ENCODE results near the gene DNAH8. TPM values are rescaled to one million over a fixed set of nuclear protein-coding genes. Genes with fewer than 3 reads are reported as not detected.

DNAH8 gene
- total RNA-seq, 1 experiment from 2014 or later = not detected

GRCh38 chr6:38797391-38797790 is 82.3 kb downstream of the DNAH8 start:
- Histone ChIP-seq H3K4me1 (replicated peaks; ENCODE audit: insufficient read depth) (peaks cover 7% of the 10 kb centered on the region; the same call in 1 of the 2 replicates), H3K79me2 (ENCODE audit: low read depth) (no peaks in the 10 kb centered on the region), H3K36me3 (ENCODE audit: low read depth) (no peaks in the 10 kb centered on the region), H3K9me3 (ENCODE audit: insufficient read depth, low read depth) (no peaks in the 10 kb centered on the region), H3K4me3 (no peak overlapping the region), H3K4me2 (no peak overlapping the region), H2AFZ (no peak overlapping the region), H4K20me1 (ENCODE audit: insufficient read depth) (no peaks in the 10 kb centered on the region), H3K9me2 (ENCODE audit: insufficient read depth) (no peaks in the 10 kb centered on the region), H3K27ac (no peak overlapping the region), H3K27me3 (ENCODE audit: insufficient read depth, low read depth) (no peaks in the 10 kb centered on the region), H3F3A (ENCODE audit: insufficient read depth, low read depth) (no peaks in the 10 kb centered on the region)
- POLR2A ChIA-PET (ENCODE audit: unreplicated experiment) = no interaction called here
- CTCF ChIA-PET = no interaction called here
- no peak for DNase-seq
- TF ChIP-seq EZH2 (IDR thresholded peaks at IDR 0.05; ENCODE audit: low read depth) (no peak), CTCF (conservative IDR thresholded peaks at IDR 0.05) (no peak)
- intact Hi-C loops (cut with micrococcal nuclease; ENCODE audit: unreplicated experiment) = no loop called here
- BruUV-seq (replicated peaks) = no TSS peak

DNA sequence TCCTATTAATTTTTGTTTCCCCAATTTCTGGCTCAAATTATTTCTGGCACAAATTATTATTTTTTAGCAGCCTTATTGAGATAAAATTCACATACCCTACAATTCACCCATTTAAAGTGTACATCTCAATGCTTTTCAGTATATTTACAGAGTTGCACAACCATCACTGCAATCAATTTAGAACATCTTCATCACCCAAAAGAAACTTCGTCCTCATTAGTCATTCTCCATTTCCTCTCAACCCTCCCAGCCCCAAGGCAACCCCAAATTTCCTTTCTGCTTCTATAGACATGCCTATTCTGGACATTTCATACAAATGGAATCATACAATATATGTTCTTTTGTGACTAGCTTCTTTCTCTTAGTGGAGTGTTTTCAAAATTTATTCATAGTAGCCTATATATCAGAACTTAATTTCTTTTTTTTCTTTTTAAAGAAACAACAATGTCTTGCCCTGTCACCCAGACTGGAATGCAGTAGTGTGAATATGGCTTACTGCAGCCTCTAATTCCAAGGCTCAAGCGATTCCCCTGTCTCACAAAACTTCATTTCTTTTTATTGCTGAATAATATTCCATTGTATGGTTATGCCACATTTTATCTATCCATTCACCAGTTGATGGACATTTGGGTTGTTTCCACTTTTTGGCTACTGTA is 84.5 kb downstream of the DNAH8 start:
- H3K4me3 ChIP-seq = no peak overlapping the region
- ChIA-PET POLR2A (ENCODE audit: unreplicated experiment) (no interaction called here), CTCF (no interaction called here)
- DNase-seq = no peak
- no peak overlapping the region for H3K4me2 ChIP-seq
- TF ChIP-seq CTCF (conservative IDR thresholded peaks at IDR 0.05) (no peak), EZH2 (IDR thresholded peaks at IDR 0.05; ENCODE audit: low read depth) (no peak)
- intact Hi-C loops (cut with micrococcal nuclease; ENCODE audit: unreplicated experiment) = no loop called here
- BruUV-seq (replicated peaks) = no TSS peak
- no peaks in the 10 kb centered on the region for H3K79me2 ChIP-seq (ENCODE audit: low read depth)
- no peaks in the 10 kb centered on the region for H3F3A ChIP-seq (ENCODE audit: insufficient read depth, low read depth)
- H3K4me1 ChIP-seq (replicated peaks; ENCODE audit: insufficient read depth) = no peaks in the 10 kb centered on the region
- H4K20me1 ChIP-seq (ENCODE audit: insufficient read depth) = no peaks in the 10 kb centered on the region
- H3K9me2 ChIP-seq (ENCODE audit: insufficient read depth) = no peaks in the 10 kb centered on the region
- H3K36me3 ChIP-seq (ENCODE audit: low read depth) = no peaks in the 10 kb centered on the region
- H2AFZ ChIP-seq = no peak overlapping the region
- no peaks in the 10 kb centered on the region for H3K9me3 ChIP-seq (ENCODE audit: insufficient read depth, low read depth)
- H3K27ac ChIP-seq = no peak overlapping the region
- H3K27me3 ChIP-seq (ENCODE audit: insufficient read depth, low read depth) = no peaks in the 10 kb centered on the region

DNA sequence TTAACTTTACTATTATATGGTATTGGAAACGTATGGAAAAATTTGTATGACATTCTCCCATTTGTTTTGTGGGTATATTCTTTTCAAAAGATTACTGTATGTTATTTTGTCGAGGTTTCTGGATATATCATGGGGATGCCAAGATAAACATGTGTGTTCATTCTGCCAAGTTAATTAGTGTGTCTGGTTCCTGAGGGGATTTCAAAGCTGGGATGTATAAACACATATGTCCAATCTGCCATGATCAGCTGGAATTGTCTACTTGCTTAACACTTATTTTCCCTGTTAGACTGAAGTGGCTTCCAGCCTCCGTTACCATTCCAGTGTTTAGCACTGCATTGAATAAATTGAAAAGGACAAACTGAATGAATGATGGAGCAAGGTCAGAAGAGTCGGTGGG is 86.2 kb downstream of the DNAH8 start:
- BruUV-seq (replicated peaks) = no TSS peak
- CTCF ChIA-PET = no interaction called here

More for the DNA sequence above, 86.2 kb downstream of the DNAH8 start:
- Histone ChIP-seq H3F3A (ENCODE audit: insufficient read depth, low read depth) (no peaks in the 10 kb centered on the region), H3K27ac (no peak overlapping the region), H3K9me2 (ENCODE audit: insufficient read depth) (no peaks in the 10 kb centered on the region), H3K4me1 (replicated peaks; ENCODE audit: insufficient read depth) (no peaks in the 10 kb centered on the region), H3K4me2 (no peak overlapping the region), H3K79me2 (ENCODE audit: low read depth) (no peaks in the 10 kb centered on the region), H3K27me3 (ENCODE audit: insufficient read depth, low read depth) (no peaks in the 10 kb centered on the region), H3K36me3 (ENCODE audit: low read depth) (no peaks in the 10 kb centered on the region), H2AFZ (no peak overlapping the region), H3K9me3 (ENCODE audit: insufficient read depth, low read depth) (no peaks in the 10 kb centered on the region), H3K4me3 (no peak overlapping the region), H4K20me1 (ENCODE audit: insufficient read depth) (no peaks in the 10 kb centered on the region)
- intact Hi-C loops (cut with micrococcal nuclease; ENCODE audit: unreplicated experiment) = no loop called here
- POLR2A ChIA-PET (ENCODE audit: unreplicated experiment) = no interaction called here
- DNase-seq = no peak
- no peak for TF ChIP-seq EZH2 (IDR thresholded peaks at IDR 0.05; ENCODE audit: low read depth)
- no peak for TF ChIP-seq CTCF (conservative IDR thresholded peaks at IDR 0.05)

Data from PC-9 (cell line).